ENCODE results near the gene ADCY10.

GRCh38 chr1:167819849-167820683 is 93.9 kb downstream of the ADCY10 start:
- TF ChIP-seq, protein P1, sequence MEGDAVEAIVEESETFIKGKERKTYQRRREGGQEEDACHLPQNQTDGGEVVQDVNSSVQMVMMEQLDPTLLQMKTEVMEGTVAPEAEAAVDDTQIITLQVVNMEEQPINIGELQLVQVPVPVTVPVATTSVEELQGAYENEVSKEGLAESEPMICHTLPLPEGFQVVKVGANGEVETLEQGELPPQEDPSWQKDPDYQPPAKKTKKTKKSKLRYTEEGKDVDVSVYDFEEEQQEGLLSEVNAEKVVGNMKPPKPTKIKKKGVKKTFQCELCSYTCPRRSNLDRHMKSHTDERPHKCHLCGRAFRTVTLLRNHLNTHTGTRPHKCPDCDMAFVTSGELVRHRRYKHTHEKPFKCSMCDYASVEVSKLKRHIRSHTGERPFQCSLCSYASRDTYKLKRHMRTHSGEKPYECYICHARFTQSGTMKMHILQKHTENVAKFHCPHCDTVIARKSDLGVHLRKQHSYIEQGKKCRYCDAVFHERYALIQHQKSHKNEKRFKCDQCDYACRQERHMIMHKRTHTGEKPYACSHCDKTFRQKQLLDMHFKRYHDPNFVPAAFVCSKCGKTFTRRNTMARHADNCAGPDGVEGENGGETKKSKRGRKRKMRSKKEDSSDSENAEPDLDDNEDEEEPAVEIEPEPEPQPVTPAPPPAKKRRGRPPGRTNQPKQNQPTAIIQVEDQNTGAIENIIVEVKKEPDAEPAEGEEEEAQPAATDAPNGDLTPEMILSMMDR (IDR thresholded peaks at IDR 0.05; ENCODE audit: insufficient read depth, low read length): no peak
- TF ChIP-seq POLR2AphosphoS5 (IDR thresholded peaks at IDR 0.05; ENCODE audit: low read depth) (no peak), SPI1 (IDR thresholded peaks at IDR 0.05; ENCODE audit: borderline replicate concordance, low read depth) (no peak), GABPA (IDR thresholded peaks at IDR 0.05; ENCODE audit: low read depth) (no peak)
- TF ChIP-seq, protein P2, sequence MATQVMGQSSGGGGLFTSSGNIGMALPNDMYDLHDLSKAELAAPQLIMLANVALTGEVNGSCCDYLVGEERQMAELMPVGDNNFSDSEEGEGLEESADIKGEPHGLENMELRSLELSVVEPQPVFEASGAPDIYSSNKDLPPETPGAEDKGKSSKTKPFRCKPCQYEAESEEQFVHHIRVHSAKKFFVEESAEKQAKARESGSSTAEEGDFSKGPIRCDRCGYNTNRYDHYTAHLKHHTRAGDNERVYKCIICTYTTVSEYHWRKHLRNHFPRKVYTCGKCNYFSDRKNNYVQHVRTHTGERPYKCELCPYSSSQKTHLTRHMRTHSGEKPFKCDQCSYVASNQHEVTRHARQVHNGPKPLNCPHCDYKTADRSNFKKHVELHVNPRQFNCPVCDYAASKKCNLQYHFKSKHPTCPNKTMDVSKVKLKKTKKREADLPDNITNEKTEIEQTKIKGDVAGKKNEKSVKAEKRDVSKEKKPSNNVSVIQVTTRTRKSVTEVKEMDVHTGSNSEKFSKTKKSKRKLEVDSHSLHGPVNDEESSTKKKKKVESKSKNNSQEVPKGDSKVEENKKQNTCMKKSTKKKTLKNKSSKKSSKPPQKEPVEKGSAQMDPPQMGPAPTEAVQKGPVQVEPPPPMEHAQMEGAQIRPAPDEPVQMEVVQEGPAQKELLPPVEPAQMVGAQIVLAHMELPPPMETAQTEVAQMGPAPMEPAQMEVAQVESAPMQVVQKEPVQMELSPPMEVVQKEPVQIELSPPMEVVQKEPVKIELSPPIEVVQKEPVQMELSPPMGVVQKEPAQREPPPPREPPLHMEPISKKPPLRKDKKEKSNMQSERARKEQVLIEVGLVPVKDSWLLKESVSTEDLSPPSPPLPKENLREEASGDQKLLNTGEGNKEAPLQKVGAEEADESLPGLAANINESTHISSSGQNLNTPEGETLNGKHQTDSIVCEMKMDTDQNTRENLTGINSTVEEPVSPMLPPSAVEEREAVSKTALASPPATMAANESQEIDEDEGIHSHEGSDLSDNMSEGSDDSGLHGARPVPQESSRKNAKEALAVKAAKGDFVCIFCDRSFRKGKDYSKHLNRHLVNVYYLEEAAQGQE (IDR thresholded peaks at IDR 0.05; ENCODE audit: insufficient replicate concordance, low read depth): no peak

Data from HL-60 (cell line).